Measurements from ENCODE around the gene SLC35F6. TPM values are rescaled to one million over a fixed set of nuclear protein-coding genes. Genes with fewer than 3 reads are reported as not detected.

Gene SLC35F6
- polyA plus RNA-seq, 1 donor from 2014 or later: 10.8 TPM

- H3K27ac ChIP-seq (ENCODE audit: low read length): no peak overlapping the region
- H3F3A ChIP-seq (ENCODE audit: insufficient read depth, low read length, poor library complexity, severe bottlenecking): no peaks in the 10 kb centered on the region
- no peak overlapping the region for H3K9ac ChIP-seq (ENCODE audit: low read length)
- no peak overlapping the region for H3K4me3 ChIP-seq (ENCODE audit: low read length)
- H4K20me1 ChIP-seq (ENCODE audit: insufficient read depth): no peaks in the 10 kb centered on the region
- no peaks in the 10 kb centered on the region for H3K79me2 ChIP-seq (replicated peaks; ENCODE audit: insufficient read depth, low read length)
- TF ChIP-seq CTCF (IDR thresholded peaks at IDR 0.05; ENCODE audit: poor library complexity, severe bottlenecking): no peak
- TF ChIP-seq EZH2 (IDR thresholded peaks at IDR 0.05; ENCODE audit: borderline replicate concordance, insufficient read depth, low read length, poor library complexity, severe bottlenecking): no peak
- no peak for TF ChIP-seq EP300 (conservative IDR thresholded peaks at IDR 0.05; ENCODE audit: poor library complexity, severe bottlenecking)
- no peak for TF ChIP-seq MXI1 (conservative IDR thresholded peaks at IDR 0.05; ENCODE audit: poor library complexity, severe bottlenecking)
- TF ChIP-seq REST (IDR thresholded peaks at IDR 0.05; ENCODE audit: borderline replicate concordance): no peak
- no peak for TF ChIP-seq POLR2AphosphoS5 (IDR thresholded peaks at IDR 0.05)
- TF ChIP-seq RAD21 (conservative IDR thresholded peaks at IDR 0.05): no peak
- TF ChIP-seq TAF1 (IDR thresholded peaks at IDR 0.05; ENCODE audit: low read depth): no peak
- TF ChIP-seq SMC3 (conservative IDR thresholded peaks at IDR 0.05; ENCODE audit: poor library complexity): no peak
- H3K36me3 ChIP-seq (ENCODE audit: insufficient read depth, low read length): no peaks in the 10 kb centered on the region
- H3K9me3 ChIP-seq (ENCODE audit: low read length): no peaks in the 10 kb centered on the region
- H3K9me2 ChIP-seq (ENCODE audit: insufficient read depth, low read length): no peaks in the 10 kb centered on the region
- H3K27me3 ChIP-seq (ENCODE audit: insufficient read depth, low read depth, low read length): no peaks in the 10 kb centered on the region
- H2AFZ ChIP-seq (ENCODE audit: low read depth, low read length): no peak overlapping the region
- H3K4me2 ChIP-seq (ENCODE audit: low read length): no peak overlapping the region
These were observed 32.4 kb upstream of the SLC35F6 start for GRCh38 chr2:26731714-26732113.

- Histone ChIP-seq H3K9me3 (ENCODE audit: low read length) (no peaks in the 10 kb centered on the region), H3K36me3 (ENCODE audit: insufficient read depth, low read length) (no peaks in the 10 kb centered on the region), H3K27ac (ENCODE audit: low read length) (no peak overlapping the region), H3K4me2 (ENCODE audit: low read length) (no peak overlapping the region), H2AFZ (ENCODE audit: low read depth, low read length) (no peak overlapping the region), H4K20me1 (ENCODE audit: insufficient read depth) (no peaks in the 10 kb centered on the region), H3K27me3 (ENCODE audit: insufficient read depth, low read depth, low read length) (no peaks in the 10 kb centered on the region), H3K9me2 (ENCODE audit: insufficient read depth, low read length) (no peaks in the 10 kb centered on the region), H3F3A (ENCODE audit: insufficient read depth, low read length, poor library complexity, severe bottlenecking) (no peaks in the 10 kb centered on the region), H3K4me3 (ENCODE audit: low read length) (no peak overlapping the region), H3K79me2 (replicated peaks; ENCODE audit: insufficient read depth, low read length) (no peaks in the 10 kb centered on the region), H3K9ac (ENCODE audit: low read length) (no peak overlapping the region)
- TF ChIP-seq REST (IDR thresholded peaks at IDR 0.05; ENCODE audit: borderline replicate concordance) (no peak), MXI1 (conservative IDR thresholded peaks at IDR 0.05; ENCODE audit: poor library complexity, severe bottlenecking) (no peak), EP300 (conservative IDR thresholded peaks at IDR 0.05; ENCODE audit: poor library complexity, severe bottlenecking) (no peak), RAD21 (conservative IDR thresholded peaks at IDR 0.05) (no peak), EZH2 (IDR thresholded peaks at IDR 0.05; ENCODE audit: borderline replicate concordance, insufficient read depth, low read length, poor library complexity, severe bottlenecking) (no peak), SMC3 (conservative IDR thresholded peaks at IDR 0.05; ENCODE audit: poor library complexity) (no peak), CTCF (IDR thresholded peaks at IDR 0.05; ENCODE audit: poor library complexity, severe bottlenecking) (no peak), TAF1 (IDR thresholded peaks at IDR 0.05; ENCODE audit: low read depth) (no peak), POLR2AphosphoS5 (IDR thresholded peaks at IDR 0.05) (no peak)
These were observed 31.6 kb upstream of the SLC35F6 start for GRCh38 chr2:26732446-26732845.
